Measurements from ENCODE around the gene TBC1D9. TPM values are rescaled to one million over a fixed set of nuclear protein-coding genes. Genes with fewer than 3 reads are reported as not detected.

Gene TBC1D9
- total RNA-seq, 1 experiment from 2014 or later, result 12.5 TPM

DNA sequence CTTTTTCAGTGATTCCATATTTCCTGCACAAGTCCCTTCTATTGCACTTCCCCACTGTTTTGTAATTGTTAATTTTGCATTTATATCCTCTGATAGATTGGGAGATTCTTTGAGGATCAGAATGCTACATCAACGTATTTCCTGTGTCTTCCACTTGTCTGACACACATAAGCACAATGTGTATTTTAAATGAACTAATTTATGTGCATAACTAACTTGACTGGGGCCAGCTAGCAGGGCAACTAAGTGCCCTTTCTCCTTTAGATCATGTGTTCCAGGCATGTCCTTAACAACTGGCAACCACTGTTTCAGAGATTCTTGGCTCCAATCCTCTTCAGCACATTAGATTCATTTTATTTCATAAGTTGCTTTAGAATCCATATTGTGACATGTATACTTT lies 171.7 kb downstream of the TBC1D9 start:
- CTCF ChIA-PET, result no interaction called here

DNA sequence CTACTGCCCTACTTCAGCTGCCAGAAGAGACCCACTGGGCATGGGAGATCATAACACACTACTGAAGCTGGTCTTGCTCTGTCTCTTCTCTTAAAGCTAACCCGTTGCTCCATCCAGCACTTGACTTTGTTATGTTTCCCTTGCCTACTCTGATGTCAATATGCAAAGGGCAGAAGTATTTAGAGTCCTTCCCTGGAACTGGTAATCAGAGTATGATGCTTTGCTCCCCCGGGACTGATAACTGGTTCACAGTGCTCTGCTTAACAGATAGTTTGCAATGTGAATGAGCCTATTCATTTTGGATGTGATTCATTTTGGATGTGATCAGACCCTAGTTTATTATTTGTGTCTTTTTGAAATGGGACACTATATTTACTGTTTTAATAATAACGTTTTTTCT lies 175.1 kb downstream of the TBC1D9 start:
- Histone ChIP-seq H3K4me1 (no peaks in the 10 kb centered on the region), H3K27me3 (replicated peaks; ENCODE audit: control insufficient read depth, insufficient read depth, low read length) (no peaks in the 10 kb centered on the region; the same call in none of the 2 replicates), H3K36me3 (ENCODE audit: control insufficient read depth, insufficient read depth, low read length) (no peaks in the 10 kb centered on the region), H3K9me3 (no peaks in the 10 kb centered on the region), H3K4me3 (ENCODE audit: low read depth, low read length) (no peak overlapping the region)
- Mint-ChIP-seq H3K27me3 (ENCODE audit: insufficient read depth, unreplicated experiment) (peaks cover 20% of the 10 kb centered on the region), H3K9me3 (ENCODE audit: unreplicated experiment) (no peaks in the 10 kb centered on the region), H3K4me1 (ENCODE audit: low read depth, unreplicated experiment) (no peaks in the 10 kb centered on the region), H3K27ac (ENCODE audit: unreplicated experiment) (no peak overlapping the region), H3K36me3 (ENCODE audit: insufficient read depth, unreplicated experiment) (no peaks in the 10 kb centered on the region), H3K4me3 (ENCODE audit: unreplicated experiment) (no peak overlapping the region)
- TF ChIP-seq, protein P1, sequence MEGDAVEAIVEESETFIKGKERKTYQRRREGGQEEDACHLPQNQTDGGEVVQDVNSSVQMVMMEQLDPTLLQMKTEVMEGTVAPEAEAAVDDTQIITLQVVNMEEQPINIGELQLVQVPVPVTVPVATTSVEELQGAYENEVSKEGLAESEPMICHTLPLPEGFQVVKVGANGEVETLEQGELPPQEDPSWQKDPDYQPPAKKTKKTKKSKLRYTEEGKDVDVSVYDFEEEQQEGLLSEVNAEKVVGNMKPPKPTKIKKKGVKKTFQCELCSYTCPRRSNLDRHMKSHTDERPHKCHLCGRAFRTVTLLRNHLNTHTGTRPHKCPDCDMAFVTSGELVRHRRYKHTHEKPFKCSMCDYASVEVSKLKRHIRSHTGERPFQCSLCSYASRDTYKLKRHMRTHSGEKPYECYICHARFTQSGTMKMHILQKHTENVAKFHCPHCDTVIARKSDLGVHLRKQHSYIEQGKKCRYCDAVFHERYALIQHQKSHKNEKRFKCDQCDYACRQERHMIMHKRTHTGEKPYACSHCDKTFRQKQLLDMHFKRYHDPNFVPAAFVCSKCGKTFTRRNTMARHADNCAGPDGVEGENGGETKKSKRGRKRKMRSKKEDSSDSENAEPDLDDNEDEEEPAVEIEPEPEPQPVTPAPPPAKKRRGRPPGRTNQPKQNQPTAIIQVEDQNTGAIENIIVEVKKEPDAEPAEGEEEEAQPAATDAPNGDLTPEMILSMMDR (IDR thresholded peaks at IDR 0.05; ENCODE audit: insufficient read depth in 1 of 2, low read depth in 1 of 2, low read length in 1 of 2, severe bottlenecking in 1 of 2, unreplicated experiment in 1 of 2), result no peak
- no peak for DNase-seq
- intact Hi-C loops (cut with micrococcal nuclease; ENCODE audit: unreplicated experiment), result no loop called here
- BruUV-seq (replicated peaks), result no TSS peak
- POLR2A ChIA-PET, result no interaction called here
- CTCF ChIA-PET, result no interaction called here

More for the DNA sequence above, 171.7 kb downstream of the TBC1D9 start:
- no peak for DNase-seq
- POLR2A ChIA-PET, result no interaction called here
- H3K4me1 Mint-ChIP-seq (ENCODE audit: low read depth, unreplicated experiment), result no peaks in the 10 kb centered on the region
- H3K9me3 Mint-ChIP-seq (ENCODE audit: unreplicated experiment), result no peaks in the 10 kb centered on the region
- intact Hi-C loops (cut with micrococcal nuclease; ENCODE audit: unreplicated experiment), result no loop called here
- Histone ChIP-seq H3K27me3 (replicated peaks; ENCODE audit: control insufficient read depth, insufficient read depth, low read length) (no peaks in the 10 kb centered on the region; the same call in 1 of the 2 replicates), H3K9me3 (no peaks in the 10 kb centered on the region), H3K36me3 (ENCODE audit: control insufficient read depth, insufficient read depth, low read length) (no peaks in the 10 kb centered on the region), H3K4me1 (no peaks in the 10 kb centered on the region), H3K4me3 (ENCODE audit: low read depth, low read length) (no peak overlapping the region)
- H3K27me3 Mint-ChIP-seq (ENCODE audit: insufficient read depth, unreplicated experiment), result peaks cover 24% of the 10 kb centered on the region
- TF ChIP-seq, protein P1 (IDR thresholded peaks at IDR 0.05; ENCODE audit: insufficient read depth in 1 of 2, low read depth in 1 of 2, low read length in 1 of 2, severe bottlenecking in 1 of 2, unreplicated experiment in 1 of 2), result no peak
- BruUV-seq (replicated peaks), result no TSS peak
- H3K36me3 Mint-ChIP-seq (ENCODE audit: insufficient read depth, unreplicated experiment), result no peaks in the 10 kb centered on the region
- no peak overlapping the region for H3K4me3 Mint-ChIP-seq (ENCODE audit: unreplicated experiment)
- no peak overlapping the region for H3K27ac Mint-ChIP-seq (ENCODE audit: unreplicated experiment)

DNA sequence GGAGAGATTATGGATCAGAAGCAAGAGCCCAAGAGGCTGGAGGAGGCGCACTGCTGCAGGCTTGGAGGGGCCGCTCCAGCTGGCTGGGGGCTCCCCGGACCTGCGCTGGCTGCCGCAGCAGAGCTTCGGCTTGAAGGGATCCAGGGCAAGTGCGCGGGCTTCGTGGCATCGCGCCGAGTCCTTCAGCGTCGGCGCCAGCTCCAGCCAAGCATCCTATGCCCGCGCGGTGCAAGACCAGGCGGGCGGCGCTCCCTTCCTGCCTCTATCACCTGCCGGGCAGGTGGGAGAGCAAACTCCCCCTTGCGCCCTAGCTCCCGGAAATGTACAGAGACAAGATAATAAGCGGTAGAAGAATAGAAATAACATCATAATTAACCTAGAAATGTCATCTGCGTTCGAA lies 176.9 kb downstream of the TBC1D9 start:
- TF ChIP-seq, protein P1 (IDR thresholded peaks at IDR 0.05; ENCODE audit: insufficient read depth in 1 of 2, low read depth in 1 of 2, low read length in 1 of 2, severe bottlenecking in 1 of 2, unreplicated experiment in 1 of 2), result no peak
- no peak overlapping the region for H3K27ac Mint-ChIP-seq (ENCODE audit: unreplicated experiment)
- no peak for DNase-seq
- Histone ChIP-seq H3K27me3 (replicated peaks; ENCODE audit: control insufficient read depth, insufficient read depth, low read length) (no peaks in the 10 kb centered on the region; the same call in none of the 2 replicates), H3K36me3 (ENCODE audit: control insufficient read depth, insufficient read depth, low read length) (no peaks in the 10 kb centered on the region), H3K4me3 (ENCODE audit: low read depth, low read length) (no peak overlapping the region), H3K9me3 (no peaks in the 10 kb centered on the region), H3K4me1 (no peaks in the 10 kb centered on the region)
- peaks cover 20% of the 10 kb centered on the region for H3K27me3 Mint-ChIP-seq (ENCODE audit: insufficient read depth, unreplicated experiment)
- no peaks in the 10 kb centered on the region for H3K9me3 Mint-ChIP-seq (ENCODE audit: unreplicated experiment)
- H3K4me1 Mint-ChIP-seq (ENCODE audit: low read depth, unreplicated experiment), result no peaks in the 10 kb centered on the region
- no TSS peak for BruUV-seq (replicated peaks)
- H3K4me3 Mint-ChIP-seq (ENCODE audit: unreplicated experiment), result peak overlapping the region; percentile 45
- POLR2A ChIA-PET, result no interaction called here
- CTCF ChIA-PET, result interaction anchor here (0.8 kb wide), 1 partner anchor 219 kb away, joined by 3 read pairs; no protein-coding TSS in a partner anchor
- no peaks in the 10 kb centered on the region for H3K36me3 Mint-ChIP-seq (ENCODE audit: insufficient read depth, unreplicated experiment)
- intact Hi-C loops (cut with micrococcal nuclease; ENCODE audit: unreplicated experiment), result no loop called here

All from Caco-2 (cell line).